Type B pancreatic cell (in vitro differentiated cells): ENCODE data around the gene GJA10. TPM values are rescaled to one million over a fixed set of nuclear protein-coding genes. Genes with fewer than 3 reads are reported as not detected.

Experiments used
- DNase-seq: peaks from one replicate; pipeline ENCODE4 v3.0.0; 2021; ENCODE audit warnings: mixed read lengths; ENCODE audit not compliant: unreplicated experiment; ENCODE audit errors: extremely low spot score
- H3K27ac Mint-ChIP-seq: 2 replicates; pipeline ENCODE4 v1.8.0; 2021; ENCODE audit warnings: mild to moderate bottlenecking, mixed read lengths
- H3K27me3 Mint-ChIP-seq: 2 replicates; pipeline ENCODE4 v1.8.0; 2021; ENCODE audit warnings: mixed read lengths
- H3K36me3 Mint-ChIP-seq: 2 replicates; pipeline ENCODE4 v1.8.0; 2021; ENCODE audit warnings: mixed read lengths
- H3K4me1 Mint-ChIP-seq: one replicate; pipeline ENCODE4 v1.8.0; 2021; ENCODE audit warnings: mixed read lengths; ENCODE audit not compliant: unreplicated experiment
- H3K4me3 Mint-ChIP-seq: 2 replicates; pipeline ENCODE4 v1.8.0; 2021; ENCODE audit warnings: mild to moderate bottlenecking, mixed read lengths
- H3K9me3 Mint-ChIP-seq: 2 replicates; pipeline ENCODE4 v1.8.0; 2021; ENCODE audit warnings: mixed read lengths
- total RNA-seq: library from RNA; stranded (reverse); gene quantifications from 2 replicates; pipeline ENCODE4 v1.2.1, GENCODE V29; 2021; ENCODE audit warnings: low replicate concordance
- TF ChIP-seq, protein P1 (sequence below): fragments of 200-600 bp; sonication (generic); conservative IDR thresholded peaks from 2 replicates; pipeline ENCODE4 v1.5.0; 2021; ENCODE audit warnings: antibody characterized with exemption, mild to moderate bottlenecking

Gene GJA10
- total RNA-seq, 1 donor from 2014 or later: not detected

DNA sequence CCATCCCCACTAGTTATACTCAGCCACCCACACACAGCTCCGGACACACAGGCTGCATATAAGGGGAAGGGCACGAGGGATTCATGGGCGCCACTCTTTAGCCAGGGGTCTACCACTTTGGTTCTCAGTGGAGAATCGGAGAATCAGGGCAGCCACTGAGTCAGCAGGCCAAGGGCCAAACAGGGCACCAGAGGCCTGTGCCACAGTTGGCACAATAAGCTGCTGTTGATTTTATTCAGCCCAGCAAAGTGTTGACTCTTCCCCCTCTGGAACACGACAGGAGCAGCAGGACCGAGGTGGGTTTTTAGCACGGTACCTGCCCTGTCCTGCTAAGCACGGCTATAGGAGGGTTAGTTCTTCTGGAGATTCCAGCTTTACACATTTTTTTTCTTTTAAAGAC lies 48.3 kb downstream of the GJA10 start:
- Mint-ChIP-seq H3K4me1 (peaks cover 17% of the 10 kb centered on the region), H3K36me3 (peaks cover 18% of the 10 kb centered on the region), H3K4me3 (no peak overlapping the region), H3K27me3 (peaks cover 2% of the 10 kb centered on the region), H3K9me3 (peaks cover 4% of the 10 kb centered on the region), H3K27ac (no peak overlapping the region)
- TF ChIP-seq, protein P1, sequence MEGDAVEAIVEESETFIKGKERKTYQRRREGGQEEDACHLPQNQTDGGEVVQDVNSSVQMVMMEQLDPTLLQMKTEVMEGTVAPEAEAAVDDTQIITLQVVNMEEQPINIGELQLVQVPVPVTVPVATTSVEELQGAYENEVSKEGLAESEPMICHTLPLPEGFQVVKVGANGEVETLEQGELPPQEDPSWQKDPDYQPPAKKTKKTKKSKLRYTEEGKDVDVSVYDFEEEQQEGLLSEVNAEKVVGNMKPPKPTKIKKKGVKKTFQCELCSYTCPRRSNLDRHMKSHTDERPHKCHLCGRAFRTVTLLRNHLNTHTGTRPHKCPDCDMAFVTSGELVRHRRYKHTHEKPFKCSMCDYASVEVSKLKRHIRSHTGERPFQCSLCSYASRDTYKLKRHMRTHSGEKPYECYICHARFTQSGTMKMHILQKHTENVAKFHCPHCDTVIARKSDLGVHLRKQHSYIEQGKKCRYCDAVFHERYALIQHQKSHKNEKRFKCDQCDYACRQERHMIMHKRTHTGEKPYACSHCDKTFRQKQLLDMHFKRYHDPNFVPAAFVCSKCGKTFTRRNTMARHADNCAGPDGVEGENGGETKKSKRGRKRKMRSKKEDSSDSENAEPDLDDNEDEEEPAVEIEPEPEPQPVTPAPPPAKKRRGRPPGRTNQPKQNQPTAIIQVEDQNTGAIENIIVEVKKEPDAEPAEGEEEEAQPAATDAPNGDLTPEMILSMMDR: no peak
- no peak for DNase-seq

DNA sequence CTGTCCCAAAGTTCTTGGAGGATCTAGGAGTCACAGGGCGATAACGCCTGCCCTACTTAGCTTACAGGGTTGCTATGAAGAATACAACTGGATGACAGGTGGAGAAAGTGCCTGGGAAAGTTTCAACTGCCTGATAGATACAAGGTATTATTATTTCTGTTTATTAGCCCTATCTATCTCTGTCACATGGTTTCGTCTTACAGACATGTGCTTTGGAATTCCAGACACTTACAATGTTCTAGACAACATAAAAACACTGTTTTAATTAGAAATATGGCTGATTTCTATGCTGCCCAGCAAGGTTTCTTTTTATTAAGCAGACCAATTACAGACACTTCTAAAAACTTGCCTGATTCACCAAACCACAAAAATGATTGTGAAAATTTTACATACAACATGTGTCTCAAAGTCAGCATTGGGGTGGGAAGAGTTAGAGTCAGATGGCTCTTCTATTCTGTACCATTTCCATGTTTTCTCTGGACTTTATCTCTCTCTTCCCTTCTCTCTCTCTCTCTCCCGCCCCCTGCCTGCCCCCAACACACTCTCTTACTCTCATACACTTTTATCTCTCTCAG lies 50.0 kb downstream of the GJA10 start:
- Mint-ChIP-seq H3K4me1 (peaks cover 17% of the 10 kb centered on the region), H3K27me3 (peaks cover 2% of the 10 kb centered on the region), H3K36me3 (peaks cover 19% of the 10 kb centered on the region), H3K27ac (no peak overlapping the region), H3K4me3 (no peak overlapping the region), H3K9me3 (peaks cover 4% of the 10 kb centered on the region)
- DNase-seq: no peak
- TF ChIP-seq, protein P1: no peak

DNA sequence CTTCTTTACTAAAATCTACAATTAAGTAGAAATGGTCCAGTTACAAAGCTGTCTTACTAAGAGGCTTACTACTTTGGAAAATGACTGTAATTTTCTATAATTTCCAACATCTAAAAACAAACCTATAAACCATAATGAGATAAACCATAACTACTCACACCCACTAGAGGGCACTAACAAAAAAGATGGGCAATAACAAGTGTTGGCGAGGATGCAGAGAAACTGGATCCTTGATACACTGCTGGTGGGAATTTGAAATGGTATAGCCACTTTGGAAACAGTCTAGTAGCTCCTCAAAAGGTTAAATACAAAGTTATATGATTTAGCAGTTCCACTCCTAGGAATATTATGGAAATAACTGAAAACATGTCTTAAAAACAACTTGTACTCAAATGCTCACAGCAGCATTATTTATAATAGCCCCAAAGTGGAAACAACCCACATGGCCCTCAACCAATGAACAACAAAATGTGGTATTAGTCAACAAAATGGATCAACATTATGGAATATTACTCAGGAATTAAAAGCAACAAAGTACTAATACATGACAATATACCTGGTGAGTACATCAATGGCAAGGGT lies 50.6 kb downstream of the GJA10 start:
- Mint-ChIP-seq H3K36me3 (peaks cover 25% of the 10 kb centered on the region), H3K27ac (no peak overlapping the region), H3K9me3 (peaks cover 4% of the 10 kb centered on the region), H3K27me3 (peaks cover 2% of the 10 kb centered on the region), H3K4me3 (no peak overlapping the region), H3K4me1 (peaks cover 17% of the 10 kb centered on the region)
- TF ChIP-seq, protein P1: peak; percentile 69
- DNase-seq: no peak

Other genes starting within 250 kb of the GJA10 start
- gene MDN1, start 74.7 kb upstream of the GJA10 start, total RNA-seq: 36.7 and 43.1 TPM in 2 replicates
- gene CASP8AP2, start 64.6 kb upstream of the GJA10 start, total RNA-seq: 19.0 and 29.5 TPM in 2 replicates